SK-N-SH (cell line): ENCODE data around the gene TUBB6. TPM values are rescaled to one million over a fixed set of nuclear protein-coding genes. Genes with fewer than 3 reads are reported as not detected.

Experiments used
- CTCF ChIA-PET: fragments of 300-600, 350-600 bp; formaldehyde crosslinking; extraction: SDS; loops from one replicate; lab custom pipeline; 2021; lab: Yijun Ruan, JAX
- POLR2A ChIA-PET: fragments of 350-600 bp; sonication (Branson Sonifier 250); formaldehyde crosslinking; extraction: SDS; loops from one replicate; lab custom pipeline; 2020; ENCODE audit warnings: antibody characterized with exemption, inconsistent platforms; lab: Yijun Ruan, JAX
- DNase-seq: peaks from one replicate; pipeline ENCODE4 v3.0.0; 2012
- H2AFZ ChIP-seq: fragments of 200-600 bp; sonication (generic); 2 replicates; pipeline ENCODE4 v1.8.1; 2016; ENCODE audit warnings: antibody characterized with exemption, mild to moderate bottlenecking, low read depth
- H3F3A ChIP-seq: fragments of 200-600 bp; sonication (generic); replicated peaks from 2 replicates; pipeline ENCODE3; 2016; ENCODE audit warnings: antibody characterized with exemption, mild to moderate bottlenecking; ENCODE audit not compliant: insufficient read depth
- H3K27ac ChIP-seq, 2 experiments: fragments of 200-500 bp in 1 of 2; fragments of 200-600 bp in 1 of 2; sonication (Bioruptor generic) in 1 of 2; sonication (generic), shearing (Covaris generic) in 1 of 2; 2 replicates each; pipeline versions ENCODE4 v1.5.1 to v1.6.1; 2014 to 2016; ENCODE audit warnings: low read depth in 2 of 2, inconsistent platforms in 1 of 2, low read length in 1 of 2, mild to moderate bottlenecking in 1 of 2, mixed read lengths in 1 of 2
- H3K27me3 ChIP-seq: fragments of 200-600 bp; sonication (generic), shearing (Covaris generic); 2 replicates; pipeline ENCODE4 v1.6.1; 2016; ENCODE audit warnings: mixed run types; ENCODE audit not compliant: insufficient read depth
- H3K36me3 ChIP-seq, 2 experiments: fragments of 200-500 bp in 1 of 2; fragments of 200-600 bp in 1 of 2; sonication (Bioruptor generic) in 1 of 2; sonication (generic) in 1 of 2; replicated peaks in 1 of 2; 2 replicates each; pipeline versions ENCODE3 to v1.5.1; 2014 to 2016; ENCODE audit warnings: low read length in 1 of 2, mild to moderate bottlenecking in 1 of 2; ENCODE audit not compliant: insufficient read depth in 2 of 2, control insufficient read depth in 1 of 2
- H3K4me1 ChIP-seq, 2 experiments: fragments of 200-500 bp in 1 of 2; fragments of 200-600 bp in 1 of 2; sonication (Bioruptor generic) in 1 of 2; sonication (generic), shearing (Covaris generic) in 1 of 2; 2 replicates each; pipeline versions ENCODE4 v1.5.1 to v1.6.1; 2014 to 2016; ENCODE audit warnings: low read depth in 1 of 2, low read length in 1 of 2, mixed run types in 1 of 2; ENCODE audit not compliant: insufficient read depth in 2 of 2, control insufficient read depth in 1 of 2
- H3K4me2 ChIP-seq: fragments of 200-600 bp; sonication (generic), shearing (Covaris generic); 2 replicates; pipeline ENCODE4 v1.6.1; 2017; ENCODE audit warnings: mixed run types
- H3K4me3 ChIP-seq, 2 experiments: fragments of 200-500 bp in 1 of 2; fragments of 200-600 bp in 1 of 2; sonication (Bioruptor generic) in 1 of 2; sonication (generic), shearing (Covaris generic) in 1 of 2; 2 replicates each; pipeline versions ENCODE4 v1.5.1 to v1.8.1; 2014 to 2016; ENCODE audit warnings: low read depth in 2 of 2, inconsistent platforms in 1 of 2, low read length in 1 of 2, mild to moderate bottlenecking in 1 of 2, mixed read lengths in 1 of 2, moderate library complexity in 1 of 2
- H3K79me2 ChIP-seq: fragments of 200-600 bp; sonication (generic); 2 replicates; pipeline ENCODE4 v1.8.1; 2017; ENCODE audit warnings: mild to moderate bottlenecking; ENCODE audit not compliant: insufficient read depth
- H3K9ac ChIP-seq: fragments of 200-600 bp; sonication (generic); 2 replicates; pipeline ENCODE4 v1.6.1; 2017; ENCODE audit warnings: mixed run types
- H3K9me2 ChIP-seq: fragments of 200-600 bp; sonication (generic); 2 replicates; pipeline ENCODE4 v1.6.1; 2017; ENCODE audit warnings: mixed run types
- H3K9me3 ChIP-seq: fragments of 200-600 bp; sonication (generic); 2 replicates; pipeline ENCODE4 v1.6.1; 2017; ENCODE audit warnings: mixed run types, mild to moderate bottlenecking, moderate library complexity
- H4K20me1 ChIP-seq: fragments of 200-600 bp; sonication (generic); 2 replicates; pipeline ENCODE4 v1.6.1; 2017; ENCODE audit warnings: mild to moderate bottlenecking, mixed run types; ENCODE audit not compliant: insufficient read depth
- CHD2 ChIP-seq: fragments of 150-350 bp; IDR thresholded peaks from 2 replicates; pipeline ENCODE4 v1.6.1; 2018; ENCODE audit warnings: low read length; ENCODE audit not compliant: partially characterized antibody
- ELF1 ChIP-seq: IDR thresholded peaks from 2 replicates; pipeline ENCODE4 v1.4.0; 2012
- EP300 ChIP-seq, 2 experiments: IDR thresholded peaks; 2 replicates each; pipeline versions ENCODE4 v1.4.0 to v1.6.1; 2012; ENCODE audit warnings: borderline replicate concordance in 1 of 2, low read depth in 1 of 2, low read length in 1 of 2
- EZH2phosphoT487 ChIP-seq: fragments of 200-600 bp; sonication (generic); IDR thresholded peaks from 2 replicates; pipeline ENCODE4 v1.6.1; 2017; ENCODE audit warnings: low read depth, mixed run types, mild to moderate bottlenecking, antibody characterized with exemption, moderate library complexity, borderline replicate concordance
- FOXM1 ChIP-seq: IDR thresholded peaks from 2 replicates; pipeline ENCODE4 v1.4.0; 2012; ENCODE audit warnings: low read depth, mild to moderate bottlenecking
- GATA2 ChIP-seq: sonication (generic); formaldehyde crosslinking; IDR thresholded peaks from 2 replicates; pipeline ENCODE4 v1.5.0; 2020; ENCODE audit warnings: mild to moderate bottlenecking, missing genetic modification reagents
- MEF2A ChIP-seq: IDR thresholded peaks from 2 replicates; pipeline ENCODE4 v1.4.0; 2012; ENCODE audit warnings: low read depth, borderline replicate concordance
- MXI1 ChIP-seq: IDR thresholded peaks from 2 replicates; pipeline ENCODE4 v1.6.1; 2012; ENCODE audit warnings: mild to moderate bottlenecking, low read depth, low read length, improper control_type of control experiment
- NFIC ChIP-seq: IDR thresholded peaks from 2 replicates; pipeline ENCODE4 v1.4.0; 2012; ENCODE audit warnings: borderline replicate concordance
- RAD21 ChIP-seq: IDR thresholded peaks from 2 replicates; pipeline ENCODE4 v1.6.1; 2012; ENCODE audit warnings: mild to moderate bottlenecking, low read length
- RCOR1 ChIP-seq: fragments of 150-350 bp; IDR thresholded peaks from 2 replicates; pipeline ENCODE4 v1.6.1; 2017; ENCODE audit warnings: antibody characterized with exemption, low read length
- RFX5 ChIP-seq: IDR thresholded peaks from 2 replicates; pipeline ENCODE4 v1.6.1; 2012; ENCODE audit warnings: mild to moderate bottlenecking, improper control_type of control experiment, low read length
- RXRA ChIP-seq: IDR thresholded peaks from 2 replicates; pipeline ENCODE4 v1.4.0; 2012; ENCODE audit warnings: low read depth, mild to moderate bottlenecking, borderline replicate concordance
- SIN3A ChIP-seq: IDR thresholded peaks from 2 replicates; pipeline ENCODE4 v1.6.1; 2012; ENCODE audit warnings: low read depth, mild to moderate bottlenecking, low read length, moderate library complexity, borderline replicate concordance
- SMC3 ChIP-seq: IDR thresholded peaks from 2 replicates; pipeline ENCODE4 v1.6.1; 2012; ENCODE audit warnings: low read depth, low read length, improper control_type of control experiment
- TAF1 ChIP-seq: IDR thresholded peaks from 2 replicates; pipeline ENCODE4 v1.6.1; 2012; ENCODE audit warnings: low read depth, mild to moderate bottlenecking, low read length, moderate library complexity, borderline replicate concordance
- TEAD4 ChIP-seq: IDR thresholded peaks from 2 replicates; pipeline ENCODE4 v1.4.0; 2012; ENCODE audit warnings: mild to moderate bottlenecking, borderline replicate concordance; ENCODE audit not compliant: insufficient read depth
- YY1 ChIP-seq: IDR thresholded peaks from 2 replicates; pipeline ENCODE4 v1.4.0; 2012; ENCODE audit warnings: low read depth, mild to moderate bottlenecking
- WGBS: methylation state at CpG from one replicate; pipeline ENCODE4 v1.1.6; 2017; ENCODE audit warnings: low lambda C conversion rate; 5-methylcytosine and 5-hydroxymethylcytosine counted together
- polyA plus RNA-seq, 3 experiments: library from polyadenylated mRNA; depleted of rRNA; stranded (reverse); fragments of >200 nt; gene quantifications; 2 replicates each; pipeline ENCODE4 v1.2.3, GENCODE V29; 2012
- TF ChIP-seq, protein P1 (sequence below): IDR thresholded peaks from 2 replicates; pipeline ENCODE4 v1.4.0; 2012; ENCODE audit warnings: low read depth, borderline replicate concordance
- TF ChIP-seq, protein P2 (sequence below): fragments of 200-600 bp; sonication (generic); IDR thresholded peaks from 2 replicates; pipeline ENCODE4 v1.6.1; 2017; ENCODE audit warnings: antibody characterized with exemption, mild to moderate bottlenecking, moderate library complexity
- TF ChIP-seq, protein P3 (sequence below): IDR thresholded peaks from 2 replicates; pipeline ENCODE4; 2012
- TF ChIP-seq, protein P4 (sequence below): fragments of 150-350 bp; IDR thresholded peaks from 2 replicates; pipeline ENCODE4 v1.6.1; 2017; ENCODE audit warnings: antibody characterized with exemption, low read length, low read depth, borderline replicate concordance
- TF ChIP-seq, protein P5 (sequence below): IDR thresholded peaks from 2 replicates; pipeline ENCODE4 v1.4.0; 2012; ENCODE audit warnings: low read depth, borderline replicate concordance
- TF ChIP-seq, protein P6 (sequence below): IDR thresholded peaks from 2 replicates; pipeline ENCODE4 v1.6.1; 2012; ENCODE audit warnings: mild to moderate bottlenecking, low read depth, low read length, moderate library complexity

Gene TUBB6
- polyA plus RNA-seq, 1 of the 3 experiments (the other 2 are of a cell fraction) = 387 TPM

DNA sequence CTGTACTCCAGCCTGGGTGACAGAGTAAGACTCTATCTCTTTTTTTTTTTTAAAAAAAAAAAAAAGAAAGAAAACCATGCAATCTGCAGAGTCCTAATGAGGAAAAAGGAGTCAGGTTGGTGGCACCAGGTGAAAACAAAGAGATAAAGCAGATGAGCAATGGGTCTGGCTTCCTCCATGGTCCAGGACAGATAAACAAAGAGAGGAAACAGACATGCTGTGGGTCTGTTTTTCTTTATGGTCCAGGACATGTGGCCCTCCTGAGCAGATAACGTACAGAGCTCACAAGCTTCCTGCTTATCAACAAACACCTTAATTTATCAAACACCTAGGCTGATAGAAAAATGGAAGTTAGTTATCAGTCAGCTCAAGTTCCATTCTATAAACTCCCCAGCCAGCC, 24.4 kb upstream of the TUBB6 start:
- H3K36me3 ChIP-seq = no peaks in the 10 kb centered on the region
- peaks cover 11 to 13% of the 10 kb centered on the region in 2 experiments; a peak in 2 of 4 replicates for H3K4me1 ChIP-seq
- H4K20me1 ChIP-seq = no peaks in the 10 kb centered on the region
- ChIA-PET POLR2A (interaction anchor here (0.6 kb wide), 1 partner anchor 26 kb away, joined by 4 read pairs; no protein-coding TSS in a partner anchor), CTCF (interaction anchor here (0.9 to 6.1 kb wide), 3 partner anchors 12 to 109 kb away, joined by 3 to 50 read pairs (median 4); no protein-coding TSS in a partner anchor)
- no peaks in the 10 kb centered on the region for H3K9me2 ChIP-seq
- H3K4me2 ChIP-seq = no peak overlapping the region
- peaks cover 5% of the 10 kb centered on the region for H3F3A ChIP-seq
- no peaks in the 10 kb centered on the region for H3K79me2 ChIP-seq
- no peak overlapping the region for H3K9ac ChIP-seq
- H3K27ac ChIP-seq = no peak overlapping the region
- H3K9me3 ChIP-seq = no peaks in the 10 kb centered on the region
- H3K27me3 ChIP-seq = no peaks in the 10 kb centered on the region
- H2AFZ ChIP-seq = no peak overlapping the region
- DNase-seq = peak; percentile 50
- WGBS = 50% methylated on average over 1 of the region's 1 CpG
- H3K4me3 ChIP-seq = no peak overlapping the region
- TF ChIP-seq CHD2 = no peak
- TF ChIP-seq ELF1 = no peak
- TF ChIP-seq EP300 (IDR thresholded peaks at IDR 0.05; ENCODE audit: borderline replicate concordance in 1 of 2, low read depth in 1 of 2, low read length in 1 of 2) = 0 out of 4 replicates have a peak, but pooled peaks of 1 of the 2 experiments have one; percentile 14
- TF ChIP-seq, protein P1, sequence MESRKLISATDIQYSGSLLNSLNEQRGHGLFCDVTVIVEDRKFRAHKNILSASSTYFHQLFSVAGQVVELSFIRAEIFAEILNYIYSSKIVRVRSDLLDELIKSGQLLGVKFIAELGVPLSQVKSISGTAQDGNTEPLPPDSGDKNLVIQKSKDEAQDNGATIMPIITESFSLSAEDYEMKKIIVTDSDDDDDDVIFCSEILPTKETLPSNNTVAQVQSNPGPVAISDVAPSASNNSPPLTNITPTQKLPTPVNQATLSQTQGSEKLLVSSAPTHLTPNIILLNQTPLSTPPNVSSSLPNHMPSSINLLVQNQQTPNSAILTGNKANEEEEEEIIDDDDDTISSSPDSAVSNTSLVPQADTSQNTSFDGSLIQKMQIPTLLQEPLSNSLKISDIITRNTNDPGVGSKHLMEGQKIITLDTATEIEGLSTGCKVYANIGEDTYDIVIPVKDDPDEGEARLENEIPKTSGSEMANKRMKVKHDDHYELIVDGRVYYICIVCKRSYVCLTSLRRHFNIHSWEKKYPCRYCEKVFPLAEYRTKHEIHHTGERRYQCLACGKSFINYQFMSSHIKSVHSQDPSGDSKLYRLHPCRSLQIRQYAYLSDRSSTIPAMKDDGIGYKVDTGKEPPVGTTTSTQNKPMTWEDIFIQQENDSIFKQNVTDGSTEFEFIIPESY = no peak
- TF ChIP-seq RAD21 = no peak
- TF ChIP-seq, protein P2, sequence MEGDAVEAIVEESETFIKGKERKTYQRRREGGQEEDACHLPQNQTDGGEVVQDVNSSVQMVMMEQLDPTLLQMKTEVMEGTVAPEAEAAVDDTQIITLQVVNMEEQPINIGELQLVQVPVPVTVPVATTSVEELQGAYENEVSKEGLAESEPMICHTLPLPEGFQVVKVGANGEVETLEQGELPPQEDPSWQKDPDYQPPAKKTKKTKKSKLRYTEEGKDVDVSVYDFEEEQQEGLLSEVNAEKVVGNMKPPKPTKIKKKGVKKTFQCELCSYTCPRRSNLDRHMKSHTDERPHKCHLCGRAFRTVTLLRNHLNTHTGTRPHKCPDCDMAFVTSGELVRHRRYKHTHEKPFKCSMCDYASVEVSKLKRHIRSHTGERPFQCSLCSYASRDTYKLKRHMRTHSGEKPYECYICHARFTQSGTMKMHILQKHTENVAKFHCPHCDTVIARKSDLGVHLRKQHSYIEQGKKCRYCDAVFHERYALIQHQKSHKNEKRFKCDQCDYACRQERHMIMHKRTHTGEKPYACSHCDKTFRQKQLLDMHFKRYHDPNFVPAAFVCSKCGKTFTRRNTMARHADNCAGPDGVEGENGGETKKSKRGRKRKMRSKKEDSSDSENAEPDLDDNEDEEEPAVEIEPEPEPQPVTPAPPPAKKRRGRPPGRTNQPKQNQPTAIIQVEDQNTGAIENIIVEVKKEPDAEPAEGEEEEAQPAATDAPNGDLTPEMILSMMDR = no peak
- no peak for TF ChIP-seq MEF2A
- no peak for TF ChIP-seq MXI1
- peak; percentile 48; the same call in 1 of the 2 replicates for TF ChIP-seq GATA2 (CRISPR knock-in tag)
- TF ChIP-seq RCOR1 = 0 out of 2 replicates have a peak, but pooled peaks have one; percentile 35
- TF ChIP-seq FOXM1 = no peak
- no peak for TF ChIP-seq RFX5
- TF ChIP-seq SIN3A = no peak
- TF ChIP-seq SMC3 = no peak
- no peak for TF ChIP-seq YY1
- TF ChIP-seq EZH2phosphoT487 = no peak
- TF ChIP-seq, protein P3, sequence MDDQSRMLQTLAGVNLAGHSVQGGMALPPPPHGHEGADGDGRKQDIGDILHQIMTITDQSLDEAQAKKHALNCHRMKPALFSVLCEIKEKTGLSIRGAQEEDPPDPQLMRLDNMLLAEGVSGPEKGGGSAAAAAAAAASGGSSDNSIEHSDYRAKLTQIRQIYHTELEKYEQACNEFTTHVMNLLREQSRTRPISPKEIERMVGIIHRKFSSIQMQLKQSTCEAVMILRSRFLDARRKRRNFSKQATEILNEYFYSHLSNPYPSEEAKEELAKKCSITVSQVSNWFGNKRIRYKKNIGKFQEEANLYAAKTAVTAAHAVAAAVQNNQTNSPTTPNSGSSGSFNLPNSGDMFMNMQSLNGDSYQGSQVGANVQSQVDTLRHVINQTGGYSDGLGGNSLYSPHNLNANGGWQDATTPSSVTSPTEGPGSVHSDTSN = no peak
- no peak for TF ChIP-seq NFIC
- TF ChIP-seq TAF1 = no peak
- no peak for TF ChIP-seq RXRA
- TF ChIP-seq TEAD4 = no peak
- TF ChIP-seq, protein P4, sequence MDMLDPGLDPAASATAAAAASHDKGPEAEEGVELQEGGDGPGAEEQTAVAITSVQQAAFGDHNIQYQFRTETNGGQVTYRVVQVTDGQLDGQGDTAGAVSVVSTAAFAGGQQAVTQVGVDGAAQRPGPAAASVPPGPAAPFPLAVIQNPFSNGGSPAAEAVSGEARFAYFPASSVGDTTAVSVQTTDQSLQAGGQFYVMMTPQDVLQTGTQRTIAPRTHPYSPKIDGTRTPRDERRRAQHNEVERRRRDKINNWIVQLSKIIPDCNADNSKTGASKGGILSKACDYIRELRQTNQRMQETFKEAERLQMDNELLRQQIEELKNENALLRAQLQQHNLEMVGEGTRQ = no peak
- TF ChIP-seq, protein P5, sequence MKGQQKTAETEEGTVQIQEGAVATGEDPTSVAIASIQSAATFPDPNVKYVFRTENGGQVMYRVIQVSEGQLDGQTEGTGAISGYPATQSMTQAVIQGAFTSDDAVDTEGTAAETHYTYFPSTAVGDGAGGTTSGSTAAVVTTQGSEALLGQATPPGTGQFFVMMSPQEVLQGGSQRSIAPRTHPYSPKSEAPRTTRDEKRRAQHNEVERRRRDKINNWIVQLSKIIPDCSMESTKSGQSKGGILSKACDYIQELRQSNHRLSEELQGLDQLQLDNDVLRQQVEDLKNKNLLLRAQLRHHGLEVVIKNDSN = no peak
- TF ChIP-seq, protein P6, sequence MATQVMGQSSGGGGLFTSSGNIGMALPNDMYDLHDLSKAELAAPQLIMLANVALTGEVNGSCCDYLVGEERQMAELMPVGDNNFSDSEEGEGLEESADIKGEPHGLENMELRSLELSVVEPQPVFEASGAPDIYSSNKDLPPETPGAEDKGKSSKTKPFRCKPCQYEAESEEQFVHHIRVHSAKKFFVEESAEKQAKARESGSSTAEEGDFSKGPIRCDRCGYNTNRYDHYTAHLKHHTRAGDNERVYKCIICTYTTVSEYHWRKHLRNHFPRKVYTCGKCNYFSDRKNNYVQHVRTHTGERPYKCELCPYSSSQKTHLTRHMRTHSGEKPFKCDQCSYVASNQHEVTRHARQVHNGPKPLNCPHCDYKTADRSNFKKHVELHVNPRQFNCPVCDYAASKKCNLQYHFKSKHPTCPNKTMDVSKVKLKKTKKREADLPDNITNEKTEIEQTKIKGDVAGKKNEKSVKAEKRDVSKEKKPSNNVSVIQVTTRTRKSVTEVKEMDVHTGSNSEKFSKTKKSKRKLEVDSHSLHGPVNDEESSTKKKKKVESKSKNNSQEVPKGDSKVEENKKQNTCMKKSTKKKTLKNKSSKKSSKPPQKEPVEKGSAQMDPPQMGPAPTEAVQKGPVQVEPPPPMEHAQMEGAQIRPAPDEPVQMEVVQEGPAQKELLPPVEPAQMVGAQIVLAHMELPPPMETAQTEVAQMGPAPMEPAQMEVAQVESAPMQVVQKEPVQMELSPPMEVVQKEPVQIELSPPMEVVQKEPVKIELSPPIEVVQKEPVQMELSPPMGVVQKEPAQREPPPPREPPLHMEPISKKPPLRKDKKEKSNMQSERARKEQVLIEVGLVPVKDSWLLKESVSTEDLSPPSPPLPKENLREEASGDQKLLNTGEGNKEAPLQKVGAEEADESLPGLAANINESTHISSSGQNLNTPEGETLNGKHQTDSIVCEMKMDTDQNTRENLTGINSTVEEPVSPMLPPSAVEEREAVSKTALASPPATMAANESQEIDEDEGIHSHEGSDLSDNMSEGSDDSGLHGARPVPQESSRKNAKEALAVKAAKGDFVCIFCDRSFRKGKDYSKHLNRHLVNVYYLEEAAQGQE = no peak
